Right atrium auricular region (tissue), 2 donors: ENCODE data around the gene STARD13. TPM values are rescaled to one million over a fixed set of nuclear protein-coding genes. Genes with fewer than 3 reads are reported as not detected.
"Not testable (repeated sequence)": the region's sequence is repeated elsewhere in the genome, so short reads cannot be mapped to it uniquely, and the experiment has no call there.

ENCODE experiments used
- DNase-seq: peaks from one replicate; pipeline ENCODE4 v3.0.0-alpha.2; 2019; ENCODE audit warnings: low spot score
- H3K27ac ChIP-seq, 2 donors: fragments of 200-600 bp; sonication (generic); 1 replicate in 1 of 2; 2 replicates in 1 of 2; pipeline ENCODE4 v1.5.1; 2016 to 2019
- H3K27me3 ChIP-seq, 2 donors: fragments of 200-600 bp; sonication (generic); one replicate each; pipeline versions ENCODE4 v1.5.1 to v1.6.0; 2017 to 2019
- H3K36me3 ChIP-seq: fragments of 200-600 bp; sonication (generic); one replicate; pipeline ENCODE4 v1.5.1; 2016
- H3K4me1 ChIP-seq, 2 donors: fragments of 200-600 bp; sonication (generic); one replicate each; pipeline versions ENCODE4 v1.5.1 to v1.6.0; 2017 to 2019
- H3K4me3 ChIP-seq, 2 donors: fragments of 200-600 bp; sonication (generic); 1 replicate in 1 of 2; 2 replicates in 1 of 2; pipeline ENCODE4 v1.5.1; 2017 to 2019; ENCODE audit warnings: mild to moderate bottlenecking in 1 of 2, moderate library complexity in 1 of 2
- H3K9me3 ChIP-seq, 2 donors: fragments of 200-600 bp; sonication (generic); one replicate each; pipeline ENCODE4 v1.5.1; 2019
- CTCF ChIP-seq, 2 donors: fragments of 200-600 bp; sonication (generic); IDR thresholded peaks; one replicate each; pipeline ENCODE4 v1.5.1; 2019; ENCODE audit warnings: antibody characterized with exemption in 2 of 2
- total RNA-seq, 2 donors: library from RNA; depleted of rRNA; stranded (reverse); fragments of >200 nt; gene quantifications; one replicate each; pipeline ENCODE4 v1.1.0, GENCODE V29; 2016

STARD13 gene
- total RNA-seq, 2 donors from 2014 or later, result 21.6 to 23.3 TPM

- no peak for DNase-seq
- H3K9me3 ChIP-seq, result no peaks in the 10 kb centered on the region
- no peaks in the 10 kb centered on the region for H3K27me3 ChIP-seq
- H3K4me1 ChIP-seq, result peaks cover 0 to 54% of the 10 kb centered on the region in 2 donors
- no peak overlapping the region for H3K27ac ChIP-seq
- no peaks in the 10 kb centered on the region for H3K36me3 ChIP-seq
- no peak for TF ChIP-seq CTCF (IDR thresholded peaks at IDR 0.05)
- no peak overlapping the region for H3K4me3 ChIP-seq
These were observed 107.2 kb downstream of the STARD13 start for GRCh38 chr13:33178209-33178840.

GRCh38 chr13:33177340-33178208 is 108.0 kb downstream of the STARD13 start:
- not testable (repeated sequence) for H3K36me3 ChIP-seq, H3K9me3 ChIP-seq, DNase-seq, H3K27me3 ChIP-seq, H3K4me3 ChIP-seq
- Histone ChIP-seq H3K27ac (peak overlapping the region in 1 of 2 donors; percentile 2), H3K4me1 (peaks cover 0 to 46% of the 10 kb centered on the region in 2 donors)

GRCh38 chr13:33176526-33176925 is 109.0 kb downstream of the STARD13 start:
- H3K4me1 ChIP-seq, result peaks cover 0 to 42% of the 10 kb centered on the region in 2 donors
- TF ChIP-seq CTCF (IDR thresholded peaks at IDR 0.05), result no peak
- no peak overlapping the region for H3K27ac ChIP-seq
- H3K4me3 ChIP-seq, result no peak overlapping the region
- DNase-seq, result no peak
- no peaks in the 10 kb centered on the region for H3K27me3 ChIP-seq
- H3K36me3 ChIP-seq, result no peaks in the 10 kb centered on the region
- no peaks in the 10 kb centered on the region for H3K9me3 ChIP-seq

GRCh38 chr13:33175991-33176390 is 109.6 kb downstream of the STARD13 start:
- no peak overlapping the region for H3K4me3 ChIP-seq
- TF ChIP-seq CTCF (IDR thresholded peaks at IDR 0.05), result no peak
- no peak for DNase-seq
- no peaks in the 10 kb centered on the region for H3K36me3 ChIP-seq
- no peaks in the 10 kb centered on the region for H3K27me3 ChIP-seq
- no peak overlapping the region for H3K27ac ChIP-seq
- no peaks in the 10 kb centered on the region for H3K9me3 ChIP-seq
- H3K4me1 ChIP-seq, result peaks cover 0 to 42% of the 10 kb centered on the region in 2 donors

- Histone ChIP-seq H3K4me1 (peaks cover 0 to 37% of the 10 kb centered on the region in 2 donors), H3K4me3 (no peak overlapping the region), H3K36me3 (no peaks in the 10 kb centered on the region), H3K27ac (no peak overlapping the region), H3K27me3 (no peaks in the 10 kb centered on the region), H3K9me3 (no peaks in the 10 kb centered on the region)
- DNase-seq, result no peak
- no peak for TF ChIP-seq CTCF (IDR thresholded peaks at IDR 0.05)
These were observed 110.6 kb downstream of the STARD13 start for GRCh38 chr13:33174931-33175330.

- Histone ChIP-seq H3K27me3 (no peaks in the 10 kb centered on the region), H3K9me3 (no peaks in the 10 kb centered on the region), H3K27ac (no peak overlapping the region), H3K4me1 (peaks cover 0 to 33% of the 10 kb centered on the region in 2 donors), H3K36me3 (no peaks in the 10 kb centered on the region), H3K4me3 (no peak overlapping the region)
- no peak for TF ChIP-seq CTCF (IDR thresholded peaks at IDR 0.05)
- no peak for DNase-seq
These were observed 111.1 kb downstream of the STARD13 start for GRCh38 chr13:33174491-33174890.
